Suprapubic skin (tissue), 4 donors: ENCODE data around the gene SHLD1. TPM values are rescaled to one million over a fixed set of nuclear protein-coding genes. Genes with fewer than 3 reads are reported as not detected.
"Not testable (repeated sequence)": the region's sequence is repeated elsewhere in the genome, so short reads cannot be mapped to it uniquely, and the experiment has no call there.

Experiments
- DNase-seq, 2 donors: peaks; one replicate each; pipeline ENCODE4 v3.0.0-alpha.2; 2019; ENCODE audit warnings: low spot score in 2 of 2
- H3K27ac ChIP-seq: fragments of 200-600 bp; sonication (generic); one replicate; pipeline ENCODE4 v1.5.1; 2019
- H3K27me3 ChIP-seq: fragments of 200-600 bp; sonication (generic); one replicate; pipeline ENCODE4 v1.5.1; 2019
- H3K36me3 ChIP-seq: fragments of 200-600 bp; sonication (generic); one replicate; pipeline ENCODE4 v1.5.1; 2019
- H3K4me1 ChIP-seq: fragments of 200-600 bp; sonication (generic); one replicate; pipeline ENCODE4 v1.5.1; 2019
- H3K4me3 ChIP-seq: fragments of 200-600 bp; sonication (generic); one replicate; pipeline ENCODE4 v1.5.1; 2019; ENCODE audit warnings: mild to moderate bottlenecking
- H3K9me3 ChIP-seq: fragments of 200-600 bp; sonication (generic); one replicate; pipeline ENCODE4 v1.5.1; 2019
- CTCF ChIP-seq, 2 donors: fragments of 200-600 bp in 1 of 2; fragments of 450-650 bp in 1 of 2; sonication (generic) in 1 of 2; IDR thresholded peaks; one replicate each; pipeline ENCODE4 v1.5.1; 2016 to 2019; ENCODE audit warnings: antibody characterized with exemption in 2 of 2, mild to moderate bottlenecking in 1 of 2, moderate library complexity in 1 of 2
- EP300 ChIP-seq: sonication (generic); formaldehyde crosslinking; IDR thresholded peaks from one replicate; pipeline ENCODE4 v1.6.1; 2017; ENCODE audit warnings: antibody characterized with exemption
- POLR2A ChIP-seq, 2 donors: fragments of 450-650 bp; IDR thresholded peaks; one replicate each; pipeline ENCODE4 v1.6.1; 2017; ENCODE audit warnings: antibody characterized with exemption in 2 of 2, mild to moderate bottlenecking in 2 of 2, moderate library complexity in 2 of 2
- POLR2AphosphoS5 ChIP-seq, 3 donors: sonication (generic); formaldehyde crosslinking; IDR thresholded peaks; one replicate each; pipeline ENCODE4 v1.6.1; 2017; ENCODE audit warnings: antibody characterized with exemption in 3 of 3
- WGBS: methylation state at CpG from one replicate; pipeline ENCODE4 v1.1.5; 2018; 5-methylcytosine and 5-hydroxymethylcytosine counted together
- total RNA-seq, 4 donors: library from RNA; depleted of rRNA; stranded (reverse); fragments of >200 nt; gene quantifications; one replicate each; pipeline ENCODE4 v1.1.0, GENCODE V29; 2016

SHLD1 gene
- total RNA-seq, 4 donors from 2014 or later: 3.3 to 3.9 (median 3.7) TPM

GRCh38 chr20:5746064-5746463 lies 4.1 kb upstream of the SHLD1 start:
- no peaks in the 10 kb centered on the region for H3K36me3 ChIP-seq
- WGBS: 65% methylated on average over 1 of the region's 1 CpG
- H3K27ac ChIP-seq: no peak overlapping the region
- H3K4me3 ChIP-seq: no peak overlapping the region
- DNase-seq: no peak
- no peaks in the 10 kb centered on the region for H3K27me3 ChIP-seq
- peaks cover 2% of the 10 kb centered on the region for H3K4me1 ChIP-seq
- no peak for TF ChIP-seq POLR2AphosphoS5 (IDR thresholded peaks at IDR 0.05)
- no peak for TF ChIP-seq CTCF (IDR thresholded peaks at IDR 0.05)
- no peak for TF ChIP-seq POLR2A (IDR thresholded peaks at IDR 0.05)
- TF ChIP-seq EP300: no peak
- H3K9me3 ChIP-seq: no peaks in the 10 kb centered on the region

- no peaks in the 10 kb centered on the region for H3K9me3 ChIP-seq
- H3K27ac ChIP-seq: no peak overlapping the region
- no peaks in the 10 kb centered on the region for H3K36me3 ChIP-seq
- no peak overlapping the region for H3K4me3 ChIP-seq
- peaks cover 5% of the 10 kb centered on the region for H3K4me1 ChIP-seq
- TF ChIP-seq POLR2AphosphoS5 (IDR thresholded peaks at IDR 0.05) (no peak), POLR2A (IDR thresholded peaks at IDR 0.05) (no peak), EP300 (no peak), CTCF (IDR thresholded peaks at IDR 0.05) (no peak)
- DNase-seq: no peak
- H3K27me3 ChIP-seq: no peaks in the 10 kb centered on the region
- WGBS: 93% methylated on average over 6 of the region's 6 CpGs
Measured at GRCh38 chr20:5748246-5748645, 2.0 kb upstream of the SHLD1 start.

- H3K9me3 ChIP-seq, H3K4me1 ChIP-seq, H3K27ac ChIP-seq, H3K36me3 ChIP-seq, DNase-seq, H3K4me3 ChIP-seq, H3K27me3 ChIP-seq: not testable (repeated sequence)
- 96% methylated on average over 12 of the region's 12 CpGs for WGBS
Measured at GRCh38 chr20:5749512-5749951, 669 bp upstream of the SHLD1 start.

- Histone ChIP-seq H3K27me3 (no peaks in the 10 kb centered on the region), H3K4me1 (peaks cover 5% of the 10 kb centered on the region), H3K36me3 (no peaks in the 10 kb centered on the region), H3K9me3 (no peaks in the 10 kb centered on the region), H3K27ac (no peak overlapping the region), H3K4me3 (no peak overlapping the region)
- no peak for DNase-seq
- no peak for TF ChIP-seq CTCF (IDR thresholded peaks at IDR 0.05)
- no peak for TF ChIP-seq POLR2AphosphoS5 (IDR thresholded peaks at IDR 0.05)
- no peak for TF ChIP-seq EP300
- TF ChIP-seq POLR2A (IDR thresholded peaks at IDR 0.05): no peak
- WGBS: 57% methylated on average over 4 of the region's 4 CpGs
Measured at GRCh38 chr20:5751856-5752255, 1.7 kb downstream of the SHLD1 start.

- H3K27me3 ChIP-seq: no peaks in the 10 kb centered on the region
- no peak for DNase-seq
- WGBS: 93% methylated on average over 7 of the region's 7 CpGs
- H3K27ac ChIP-seq: no peak overlapping the region
- H3K36me3 ChIP-seq: no peaks in the 10 kb centered on the region
- no peak overlapping the region for H3K4me3 ChIP-seq
- TF ChIP-seq EP300 (no peak), POLR2A (IDR thresholded peaks at IDR 0.05) (no peak), POLR2AphosphoS5 (IDR thresholded peaks at IDR 0.05) (no peak), CTCF (IDR thresholded peaks at IDR 0.05) (no peak)
- peaks cover 5% of the 10 kb centered on the region for H3K4me1 ChIP-seq
- H3K9me3 ChIP-seq: no peaks in the 10 kb centered on the region
Measured at GRCh38 chr20:5753814-5754213, 3.6 kb downstream of the SHLD1 start.

GRCh38 chr20:5757949-5758348 lies 7.7 kb downstream of the SHLD1 start:
- no peak overlapping the region for H3K4me3 ChIP-seq
- TF ChIP-seq POLR2A (IDR thresholded peaks at IDR 0.05) (no peak), EP300 (no peak), CTCF (IDR thresholded peaks at IDR 0.05) (no peak), POLR2AphosphoS5 (IDR thresholded peaks at IDR 0.05) (no peak)
- no peaks in the 10 kb centered on the region for H3K4me1 ChIP-seq
- no peak for DNase-seq
- no peaks in the 10 kb centered on the region for H3K36me3 ChIP-seq
- no peaks in the 10 kb centered on the region for H3K9me3 ChIP-seq
- no peaks in the 10 kb centered on the region for H3K27me3 ChIP-seq
- H3K27ac ChIP-seq: no peak overlapping the region
- 92% methylated on average over 3 of the region's 3 CpGs for WGBS
